Endothelial cell of umbilical vein (primary cell): ENCODE measurements around the gene MACO1. TPM values are rescaled to one million over a fixed set of nuclear protein-coding genes. Genes with fewer than 3 reads are reported as not detected.

Experiments
- BruUV-seq: library from RNA; stranded (reverse); fragments of 400-500 nt; replicated peaks from 2 replicates; lab custom pipeline; 2021; lab: Mats Ljungman, UMichigan
- CTCF ChIA-PET: fragments of 300-600, 350-600 bp; sonication (Branson Sonifier 250); formaldehyde crosslinking; loops from one replicate; lab custom pipeline; 2021; ENCODE audit warnings: antibody characterized with exemption, inconsistent platforms; lab: Charles Lee
- POLR2A ChIA-PET: fragments of 300-600, 350-600 bp; sonication (Branson Sonifier 250); formaldehyde crosslinking; loops from one replicate; lab custom pipeline; 2021; ENCODE audit warnings: antibody characterized with exemption, inconsistent platforms; lab: Charles Lee
- DNase-seq: peaks from one replicate; pipeline ENCODE4 v3.0.0-alpha.2; 2011; ENCODE audit warnings: low read depth, low spot score
- FAIRE-seq: peaks from 2 replicates; lab custom pipeline; 2011; peaks lifted over from hg19 to GRCh38; lab: Jason Lieb, UNC
- H2AFZ ChIP-seq: 2 replicates; pipeline ENCODE4 v1.6.0; 2012; ENCODE audit warnings: low read depth, low read length, control low read depth, inconsistent platforms
- H3K27ac ChIP-seq: 2 replicates; pipeline ENCODE4 v1.5.1; 2011; ENCODE audit warnings: low read depth, mild to moderate bottlenecking, control low read depth, low read length, moderate library complexity; ENCODE audit not compliant: insufficient read depth
- H3K27me3 ChIP-seq, 2 experiments: 2 replicates each; pipeline versions ENCODE4 v1.6.0 to v1.6.1; 2011; ENCODE audit warnings: low read length in 2 of 2, mixed read lengths in 1 of 2; ENCODE audit not compliant: control insufficient read depth in 2 of 2, insufficient read depth in 2 of 2
- H3K36me3 ChIP-seq, 2 experiments: 2 replicates in 1 of 2; 3 replicates in 1 of 2; pipeline ENCODE4 v1.5.1; 2011; ENCODE audit warnings: low read length in 2 of 2, mild to moderate bottlenecking in 1 of 2, moderate library complexity in 1 of 2; ENCODE audit not compliant: control insufficient read depth in 2 of 2, insufficient read depth in 2 of 2; ENCODE audit errors: extremely low read depth in 1 of 2
- H3K4me1 ChIP-seq: 3 replicates; pipeline ENCODE4 v1.5.1; 2011; ENCODE audit warnings: mild to moderate bottlenecking, low read length; ENCODE audit not compliant: control insufficient read depth, insufficient read depth; ENCODE audit errors: extremely low read depth
- H3K4me2 ChIP-seq: 2 replicates; pipeline ENCODE4 v1.6.1; 2011; ENCODE audit warnings: low read length, control low read depth, mixed read lengths; ENCODE audit not compliant: insufficient read depth
- H3K4me3 ChIP-seq, 3 experiments: fragments of 200-600 bp in 1 of 3; sonication (generic), shearing (Covaris generic) in 1 of 3; replicated peaks in 1 of 3; 2 replicates each; pipeline ENCODE4 v1.5.1; 2011 to 2016; ENCODE audit warnings: control low read depth in 3 of 3, low read length in 3 of 3, mild to moderate bottlenecking in 2 of 3, inconsistent platforms in 1 of 3, low read depth in 1 of 3, moderate library complexity in 1 of 3; ENCODE audit not compliant: insufficient read depth in 1 of 3
- H3K79me2 ChIP-seq: 2 replicates; pipeline ENCODE4 v1.6.0; 2012; ENCODE audit warnings: low read length, inconsistent platforms; ENCODE audit not compliant: control insufficient read depth, insufficient read depth
- H3K9ac ChIP-seq: replicated peaks from 2 replicates; pipeline ENCODE3; 2011; ENCODE audit warnings: low read length, control low read depth; ENCODE audit not compliant: insufficient read depth; ENCODE audit errors: extremely low read depth
- H3K9me1 ChIP-seq: replicated peaks from 3 replicates; pipeline ENCODE4 v1.6.0; 2011; ENCODE audit warnings: mild to moderate bottlenecking, low read length; ENCODE audit not compliant: control insufficient read depth, insufficient read depth; ENCODE audit errors: extremely low read depth
- H3K9me3 ChIP-seq: replicated peaks from 2 replicates; pipeline ENCODE4 v1.5.1; 2012; ENCODE audit warnings: low read length, inconsistent platforms; ENCODE audit not compliant: control insufficient read depth, insufficient read depth
- H4K20me1 ChIP-seq: replicated peaks from 2 replicates; pipeline ENCODE3; 2011; ENCODE audit warnings: mild to moderate bottlenecking, low read length; ENCODE audit not compliant: control insufficient read depth, insufficient read depth; ENCODE audit errors: extremely low read depth
- EZH2 ChIP-seq: IDR thresholded peaks from 2 replicates; pipeline ENCODE4 v1.6.1; 2012; ENCODE audit warnings: borderline replicate concordance, low read depth, mild to moderate bottlenecking, moderate library complexity, low read length, inconsistent platforms; ENCODE audit not compliant: severe bottlenecking
- FOS ChIP-seq: IDR thresholded peaks from 2 replicates; pipeline ENCODE4 v1.6.1; 2011; ENCODE audit warnings: mild to moderate bottlenecking, low read length, moderate library complexity, borderline replicate concordance; ENCODE audit not compliant: insufficient read depth
- JUN ChIP-seq: IDR thresholded peaks from 2 replicates; pipeline ENCODE4 v1.6.1; 2011; ENCODE audit warnings: borderline replicate concordance, low read depth; ENCODE audit not compliant: insufficient read length, insufficient read depth
- POLR2A ChIP-seq: IDR thresholded peaks from 2 replicates; pipeline ENCODE4 v1.6.1; 2012; ENCODE audit warnings: low read depth, mild to moderate bottlenecking, control low read depth, low read length
- POLR2AphosphoS5 ChIP-seq: IDR thresholded peaks from 2 replicates; pipeline ENCODE4 v1.6.1; 2012; ENCODE audit warnings: low read depth, mild to moderate bottlenecking, control low read depth, low read length, moderate library complexity; ENCODE audit not compliant: insufficient read depth
- dilution Hi-C: fragments of 300-500 bp; cut with MboI; formaldehyde crosslinking; loops from one replicate; pipeline ENCODE4 v1.15.0; 2019; ENCODE audit warnings: low sequenced_read_pairs; ENCODE audit not compliant: extremely low pct_ligation_motif_present
- intact Hi-C: fragments of 100-400 bp; cut with micrococcal nuclease; formaldehyde crosslinking; loops from one replicate; pipeline ENCODE4 v1.10.0; 2022
- polyA plus RNA-seq, 4 experiments: library from polyadenylated mRNA; depleted of rRNA in 3 of 4; stranded (reverse) in 3 of 4; unstranded in 1 of 4; fragments of >200 nt; gene quantifications; 2 replicates each; pipeline versions ENCODE4 v1.2.1 to v1.2.3, GENCODE V29; 2011 to 2012; ENCODE audit warnings: missing spikeins in 1 of 4
- total RNA-seq: library from RNA; stranded (reverse); gene quantifications from 2 replicates; pipeline ENCODE4 v1.2.3, GENCODE V29; 2021
- TF ChIP-seq, protein P1 (sequence below), 2 donors: IDR thresholded peaks; 1 replicate in 1 of 2; 2 replicates in 1 of 2; pipeline ENCODE4 v1.5.1; 2011; ENCODE audit warnings: low read length in 2 of 2, mild to moderate bottlenecking in 2 of 2, moderate library complexity in 2 of 2, control low read depth in 1 of 2, inconsistent platforms in 1 of 2, low read depth in 1 of 2; ENCODE audit not compliant: insufficient read depth in 1 of 2; ENCODE audit errors: extremely low read depth in 1 of 2
- TF ChIP-seq, protein P2 (sequence below): IDR thresholded peaks from 2 replicates; pipeline ENCODE4 v1.6.1; 2011; ENCODE audit not compliant: insufficient read depth, insufficient read length

MACO1 gene
- total and polyA plus RNA-seq, 2 donors (not counting 3 experiments of a cell fraction or from before 2014, with no cell fraction given) = 7.7 to 24.4 TPM

- no peaks in the 10 kb centered on the region for H3K36me3 ChIP-seq
Measured at GRCh38 chr1:25468033-25468432, 37.3 kb downstream of the MACO1 start.

More at GRCh38 chr1:25468033-25468432, 37.3 kb downstream of the MACO1 start:
- TF ChIP-seq POLR2AphosphoS5 = no peak
- TF ChIP-seq, protein P1, sequence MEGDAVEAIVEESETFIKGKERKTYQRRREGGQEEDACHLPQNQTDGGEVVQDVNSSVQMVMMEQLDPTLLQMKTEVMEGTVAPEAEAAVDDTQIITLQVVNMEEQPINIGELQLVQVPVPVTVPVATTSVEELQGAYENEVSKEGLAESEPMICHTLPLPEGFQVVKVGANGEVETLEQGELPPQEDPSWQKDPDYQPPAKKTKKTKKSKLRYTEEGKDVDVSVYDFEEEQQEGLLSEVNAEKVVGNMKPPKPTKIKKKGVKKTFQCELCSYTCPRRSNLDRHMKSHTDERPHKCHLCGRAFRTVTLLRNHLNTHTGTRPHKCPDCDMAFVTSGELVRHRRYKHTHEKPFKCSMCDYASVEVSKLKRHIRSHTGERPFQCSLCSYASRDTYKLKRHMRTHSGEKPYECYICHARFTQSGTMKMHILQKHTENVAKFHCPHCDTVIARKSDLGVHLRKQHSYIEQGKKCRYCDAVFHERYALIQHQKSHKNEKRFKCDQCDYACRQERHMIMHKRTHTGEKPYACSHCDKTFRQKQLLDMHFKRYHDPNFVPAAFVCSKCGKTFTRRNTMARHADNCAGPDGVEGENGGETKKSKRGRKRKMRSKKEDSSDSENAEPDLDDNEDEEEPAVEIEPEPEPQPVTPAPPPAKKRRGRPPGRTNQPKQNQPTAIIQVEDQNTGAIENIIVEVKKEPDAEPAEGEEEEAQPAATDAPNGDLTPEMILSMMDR (IDR thresholded peaks at IDR 0.05; ENCODE audit: extremely low read depth in 1 of 2, insufficient read depth in 1 of 2, low read depth in 1 of 2, low read length in 2 of 2) = no peak
- TF ChIP-seq FOS = no peak
- no peak for TF ChIP-seq EZH2
- TF ChIP-seq POLR2A = no peak
- no peak for TF ChIP-seq JUN
- TF ChIP-seq, protein P2, sequence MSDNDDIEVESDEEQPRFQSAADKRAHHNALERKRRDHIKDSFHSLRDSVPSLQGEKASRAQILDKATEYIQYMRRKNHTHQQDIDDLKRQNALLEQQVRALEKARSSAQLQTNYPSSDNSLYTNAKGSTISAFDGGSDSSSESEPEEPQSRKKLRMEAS = no peak
- Histone ChIP-seq H3K4me3 (no peak overlapping the region), H3K27ac (peak overlapping the region; percentile 26), H2AFZ (no peak overlapping the region), H3K79me2 (peaks cover 30% of the 10 kb centered on the region), H3K9me1 (no peaks in the 10 kb centered on the region), H3K9ac (no peak overlapping the region), H3K4me2 (no peak overlapping the region), H3K27me3 (no peaks in the 10 kb centered on the region), H3K4me1 (peaks cover 18% of the 10 kb centered on the region), H3K9me3 (no peaks in the 10 kb centered on the region), H4K20me1 (no peaks in the 10 kb centered on the region)
- POLR2A ChIA-PET = no interaction called here
- DNase-seq (peak; percentile 21), FAIRE-seq (no peak)
- intact Hi-C loops = no loop called here
- dilution Hi-C loops = no loop called here
- BruUV-seq = no TSS peak
- CTCF ChIA-PET = interaction anchor here (1.0 kb wide), 3 partner anchors 15 to 104 kb away, joined by 3 to 4 read pairs (median 3); no protein-coding TSS in a partner anchor
